Body of pancreas (tissue), 4 donors: ENCODE data around the gene KRTAP9-1. TPM values are rescaled to one million over a fixed set of nuclear protein-coding genes. Genes with fewer than 3 reads are reported as not detected.

ENCODE experiments used
- ATAC-seq: fragments of 150-250 bp; one replicate; pipeline ENCODE4 v1.9.1; 2016
- DNase-seq, 4 donors: peaks; one replicate each; pipeline ENCODE4 v3.0.0-alpha.2; 2019
- H3K27ac ChIP-seq, 4 donors: fragments of 200-600 bp; sonication (generic); 1 replicate in 3 of 4; 2 replicates in 1 of 4; pipeline versions ENCODE4 v1.5.1 to v1.6.1; 2016 to 2019; ENCODE audit warnings: mild to moderate bottlenecking in 1 of 4, mixed read lengths in 1 of 4, moderate library complexity in 1 of 4
- H3K27me3 ChIP-seq, 2 donors: fragments of 200-600 bp; sonication (generic); one replicate each; pipeline ENCODE4 v1.6.0; 2016; ENCODE audit warnings: mild to moderate bottlenecking in 1 of 2
- H3K36me3 ChIP-seq, 2 donors: fragments of 200-600 bp; sonication (generic); replicated peaks in 1 of 2; 2 replicates each; pipeline ENCODE4 v1.5.1; 2016; ENCODE audit warnings: low read depth in 2 of 2; ENCODE audit not compliant: insufficient read depth in 1 of 2
- H3K4me1 ChIP-seq: fragments of 200-600 bp; sonication (generic); one replicate; pipeline ENCODE4 v1.6.0; 2016
- H3K4me3 ChIP-seq, 2 donors: fragments of 200-600 bp; sonication (generic); 1 replicate in 1 of 2; 2 replicates in 1 of 2; pipeline ENCODE4 v1.5.1; 2016 to 2019
- H3K9me3 ChIP-seq, 3 donors: fragments of 200-600 bp; sonication (generic); 1 replicate in 2 of 3; 2 replicates in 1 of 3; pipeline ENCODE4 v1.5.1; 2016
- POLR2A ChIP-seq, 3 donors: fragments of 450-650 bp; IDR thresholded peaks; one replicate each; pipeline ENCODE4 v1.6.1; 2016; ENCODE audit warnings: antibody characterized with exemption in 3 of 3, mild to moderate bottlenecking in 2 of 3
- WGBS, 2 donors: methylation state at CpG; one replicate each; pipeline ENCODE4 v1.1.5; 2017; 5-methylcytosine and 5-hydroxymethylcytosine counted together
- intact Hi-C: fragments of 100-400 bp; cut with DNase I; formaldehyde crosslinking; loops from one replicate; pipeline ENCODE4 v1.15.1; 2023
- total RNA-seq, 2 donors: library from RNA; depleted of rRNA; stranded (reverse); fragments of >200 nt; gene quantifications; one replicate each; pipeline ENCODE4 v1.1.0, GENCODE V29; 2016
- TF ChIP-seq, protein P1 (sequence below), 7 experiments: fragments of 450-650 bp in 4 of 7; fragments of 200-600 bp in 3 of 7; sonication (generic) in 3 of 7; IDR thresholded peaks; one replicate each; pipeline ENCODE4 v1.5.1; 2016 to 2019; ENCODE audit warnings: antibody characterized with exemption in 7 of 7

Gene KRTAP9-1
- total RNA-seq, 2 donors from 2014 or later = not detected

GRCh38 chr17:41178843-41179616, 10.7 kb upstream of the KRTAP9-1 start:
- ATAC-seq (no peak), DNase-seq (no peak)
- 77 to 89% methylated on average over 1 of the region's 1 CpG for WGBS, 2 donors
- TF ChIP-seq, protein P1, sequence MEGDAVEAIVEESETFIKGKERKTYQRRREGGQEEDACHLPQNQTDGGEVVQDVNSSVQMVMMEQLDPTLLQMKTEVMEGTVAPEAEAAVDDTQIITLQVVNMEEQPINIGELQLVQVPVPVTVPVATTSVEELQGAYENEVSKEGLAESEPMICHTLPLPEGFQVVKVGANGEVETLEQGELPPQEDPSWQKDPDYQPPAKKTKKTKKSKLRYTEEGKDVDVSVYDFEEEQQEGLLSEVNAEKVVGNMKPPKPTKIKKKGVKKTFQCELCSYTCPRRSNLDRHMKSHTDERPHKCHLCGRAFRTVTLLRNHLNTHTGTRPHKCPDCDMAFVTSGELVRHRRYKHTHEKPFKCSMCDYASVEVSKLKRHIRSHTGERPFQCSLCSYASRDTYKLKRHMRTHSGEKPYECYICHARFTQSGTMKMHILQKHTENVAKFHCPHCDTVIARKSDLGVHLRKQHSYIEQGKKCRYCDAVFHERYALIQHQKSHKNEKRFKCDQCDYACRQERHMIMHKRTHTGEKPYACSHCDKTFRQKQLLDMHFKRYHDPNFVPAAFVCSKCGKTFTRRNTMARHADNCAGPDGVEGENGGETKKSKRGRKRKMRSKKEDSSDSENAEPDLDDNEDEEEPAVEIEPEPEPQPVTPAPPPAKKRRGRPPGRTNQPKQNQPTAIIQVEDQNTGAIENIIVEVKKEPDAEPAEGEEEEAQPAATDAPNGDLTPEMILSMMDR (IDR thresholded peaks at IDR 0.05) = no peak
- no peak for TF ChIP-seq POLR2A (IDR thresholded peaks at IDR 0.05)
- no peaks in the 10 kb centered on the region for H3K4me1 ChIP-seq
- H3K27ac ChIP-seq = no peak overlapping the region
- H3K9me3 ChIP-seq = no peaks in the 10 kb centered on the region
- no peak overlapping the region for H3K4me3 ChIP-seq
- H3K27me3 ChIP-seq = no peaks in the 10 kb centered on the region
- intact Hi-C loops = no loop called here
- no peaks in the 10 kb centered on the region for H3K36me3 ChIP-seq

GRCh38 chr17:41184480-41184961, 5.2 kb upstream of the KRTAP9-1 start, which contains the start of gene KRTAP4-1:
Gene KRTAP4-1, minus strand, starts transcription at chr17:41184911. Its CDS starts 57 bp downstream, at chr17:41184854.
- 37 to 56% methylated on average over 9 of the region's 9 CpGs for WGBS, 2 donors
- Histone ChIP-seq H3K27me3 (no peaks in the 10 kb centered on the region), H3K4me1 (no peaks in the 10 kb centered on the region), H3K36me3 (no peaks in the 10 kb centered on the region), H3K9me3 (no peaks in the 10 kb centered on the region), H3K4me3 (no peak within 1 kb of the TSS), H3K27ac (no peak within 1 kb of the TSS)
- DNase-seq = no peak
- ATAC-seq = no peak
- intact Hi-C loops = no loop called here
- TF ChIP-seq, protein P1 (IDR thresholded peaks at IDR 0.05) = no peak
- no peak for TF ChIP-seq POLR2A (IDR thresholded peaks at IDR 0.05)

DNA sequence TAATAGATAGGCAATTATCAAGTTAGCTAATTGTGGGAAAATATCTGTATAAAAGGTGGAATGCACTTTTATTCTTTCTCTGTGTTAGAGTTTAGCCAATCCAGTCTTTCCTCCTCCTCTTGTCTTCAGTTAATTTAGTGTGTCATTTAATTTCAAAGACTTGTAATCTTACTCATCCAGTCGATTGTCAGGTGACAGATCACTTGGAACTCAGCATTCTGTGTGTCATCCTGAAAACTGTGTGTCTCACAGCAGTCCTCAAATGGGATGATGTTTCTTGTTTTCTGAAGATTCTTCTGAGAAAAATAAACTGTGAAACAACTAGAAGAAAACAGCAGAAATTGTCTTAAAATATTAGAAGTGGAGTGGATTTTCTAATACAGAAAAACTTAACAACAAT, 4.7 kb upstream of the KRTAP9-1 start:
- no peak for DNase-seq
- Histone ChIP-seq H3K4me3 (no peak overlapping the region), H3K4me1 (no peaks in the 10 kb centered on the region), H3K9me3 (no peaks in the 10 kb centered on the region), H3K27ac (no peak overlapping the region), H3K27me3 (no peaks in the 10 kb centered on the region), H3K36me3 (no peaks in the 10 kb centered on the region)
- TF ChIP-seq, protein P1 (IDR thresholded peaks at IDR 0.05) = no peak
- ATAC-seq = no peak
- intact Hi-C loops = no loop called here
- 9 to 38% methylated on average over 1 of the region's 1 CpG for WGBS, 2 donors

DNA sequence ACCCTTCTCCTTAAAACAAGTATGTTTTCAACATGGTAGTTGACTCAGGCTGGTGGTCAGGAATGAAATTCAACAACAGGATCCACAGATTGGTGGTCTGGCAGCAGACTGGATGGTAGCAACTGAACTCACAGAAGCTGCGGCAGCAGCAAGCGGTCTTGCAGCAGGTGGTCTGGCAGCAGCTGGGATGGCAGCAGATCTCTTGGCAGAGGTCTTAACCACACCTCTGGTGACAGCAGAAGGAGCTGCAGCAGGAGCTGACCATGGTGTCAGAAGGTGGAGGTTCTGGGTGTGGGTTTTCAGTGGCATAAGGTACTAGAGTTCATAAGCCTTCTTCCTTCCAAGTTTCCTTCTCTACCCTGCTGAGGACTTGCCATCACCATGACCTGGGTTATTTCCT, 2.8 kb upstream of the KRTAP9-1 start:
- DNase-seq = no peak
- ATAC-seq = no peak
- Histone ChIP-seq H3K27ac (no peak overlapping the region), H3K9me3 (no peaks in the 10 kb centered on the region), H3K4me3 (no peak overlapping the region), H3K36me3 (no peaks in the 10 kb centered on the region), H3K4me1 (no peaks in the 10 kb centered on the region), H3K27me3 (no peaks in the 10 kb centered on the region)
- intact Hi-C loops = no loop called here
- TF ChIP-seq POLR2A (IDR thresholded peaks at IDR 0.05) = no peak
- TF ChIP-seq, protein P1 (IDR thresholded peaks at IDR 0.05) = no peak
- WGBS, 2 donors = 80 to 89% methylated on average over 2 of the region's 2 CpGs

DNA sequence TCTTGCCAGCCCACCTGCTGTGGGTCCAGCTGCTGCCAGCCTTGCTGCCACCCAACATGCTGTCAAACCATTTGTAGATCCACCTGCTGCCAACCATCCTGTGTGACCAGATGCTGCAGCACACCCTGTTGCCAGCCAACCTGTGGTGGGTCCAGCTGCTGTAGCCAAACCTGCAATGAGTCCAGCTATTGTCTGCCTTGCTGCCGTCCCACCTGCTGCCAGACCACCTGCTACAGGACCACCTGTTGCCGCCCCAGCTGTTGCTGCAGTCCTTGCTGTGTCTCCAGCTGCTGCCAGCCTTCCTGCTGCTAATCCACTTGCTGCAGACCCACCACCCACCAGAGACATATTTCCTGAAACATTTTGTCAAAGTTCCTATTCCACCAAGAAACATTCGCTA, 641 bp downstream of the KRTAP9-1 start:
- ATAC-seq = no peak
- DNase-seq = no peak
- Histone ChIP-seq H3K27ac (no peak overlapping the region), H3K36me3 (no peaks in the 10 kb centered on the region), H3K4me3 (no peak overlapping the region), H3K9me3 (no peaks in the 10 kb centered on the region), H3K27me3 (no peaks in the 10 kb centered on the region), H3K4me1 (no peaks in the 10 kb centered on the region)
- WGBS, 2 donors = 63 to 86% methylated on average over 3 of the region's 3 CpGs
- intact Hi-C loops = no loop called here
- no peak for TF ChIP-seq POLR2A (IDR thresholded peaks at IDR 0.05)
- TF ChIP-seq, protein P1 (IDR thresholded peaks at IDR 0.05) = no peak
